Measurements from ENCODE around the gene EZR.

DNA sequence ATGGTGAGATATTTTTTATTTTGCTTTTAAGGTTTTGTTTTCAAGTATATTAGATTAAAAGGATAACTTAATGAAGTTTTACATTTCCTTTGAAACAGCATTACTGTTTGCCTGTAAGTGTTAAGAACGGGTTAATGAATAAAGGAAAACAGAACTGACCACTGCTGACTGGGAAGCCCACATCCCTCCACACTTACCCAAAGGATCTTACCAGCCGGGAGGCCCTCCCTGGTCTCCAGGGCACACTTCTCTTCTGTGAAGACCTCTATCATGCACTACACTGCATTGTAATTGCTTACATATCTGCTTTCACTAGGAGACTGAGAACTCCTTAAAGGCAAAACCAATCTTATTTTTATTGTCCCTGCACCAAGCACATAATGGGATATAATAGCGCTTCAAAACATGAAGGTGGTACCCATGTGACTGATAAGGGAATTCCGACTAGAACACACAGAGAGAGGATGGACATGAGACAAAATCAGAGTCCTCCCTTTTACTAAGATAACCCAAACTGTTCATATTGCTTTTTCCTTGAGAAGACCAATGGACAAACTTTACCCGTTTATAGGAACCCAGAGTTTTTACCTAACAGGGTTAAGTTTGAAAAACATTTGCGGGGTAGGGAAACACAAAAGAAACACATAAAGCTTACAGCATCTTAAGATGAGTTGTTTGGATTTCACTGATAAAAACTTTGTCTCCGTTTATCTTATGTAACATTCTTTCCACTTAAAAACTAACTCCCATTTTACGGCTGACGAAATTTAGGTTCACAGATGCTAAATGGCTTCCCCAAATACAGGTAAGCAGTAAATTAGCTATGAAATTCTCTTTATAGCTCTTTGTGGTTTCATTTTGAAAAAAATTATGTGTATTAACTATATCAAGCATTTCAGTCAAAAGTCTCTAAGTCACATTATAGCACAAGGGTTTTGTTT, 8.7 kb downstream of the EZR start:
- TF ChIP-seq ZNF274 (IDR thresholded peaks at IDR 0.05; ENCODE audit: low read depth, low read length): no peak
- TF ChIP-seq YY1 (IDR thresholded peaks at IDR 0.05; ENCODE audit: insufficient read depth, insufficient read length): no peak
- TF ChIP-seq SUZ12 (IDR thresholded peaks at IDR 0.05; ENCODE audit: extremely low read depth, insufficient read depth, insufficient read length): no peak

Measured in NT2/D1 (cell line).